Esophagus (tissue), 2 donors: ENCODE measurements around the gene HNRNPM. TPM values are rescaled to one million over a fixed set of nuclear protein-coding genes. Genes with fewer than 3 reads are reported as not detected.

ENCODE experiments used
- H3K27ac ChIP-seq, 2 donors: one replicate each; pipeline ENCODE4 v1.5.1; 2013; ENCODE audit warnings: low read depth in 2 of 2, mild to moderate bottlenecking in 2 of 2, inconsistent platforms in 1 of 2, low read length in 1 of 2, moderate library complexity in 1 of 2
- H3K27me3 ChIP-seq, 2 donors: one replicate each; pipeline ENCODE4 v1.6.1; 2013; ENCODE audit warnings: low read length in 2 of 2, control low read depth in 1 of 2, mild to moderate bottlenecking in 1 of 2; ENCODE audit not compliant: insufficient read depth in 2 of 2, control insufficient read depth in 1 of 2
- H3K36me3 ChIP-seq, 2 donors: one replicate each; pipeline ENCODE4 v1.6.1; 2013; ENCODE audit warnings: low read length in 1 of 2; ENCODE audit not compliant: control insufficient read depth in 2 of 2, insufficient read depth in 2 of 2
- H3K4me1 ChIP-seq, 2 donors: one replicate each; pipeline ENCODE4 v1.6.1; 2013; ENCODE audit warnings: low read length in 1 of 2; ENCODE audit not compliant: control insufficient read depth in 2 of 2, insufficient read depth in 2 of 2
- H3K4me3 ChIP-seq, 2 donors: one replicate each; pipeline ENCODE4 v1.5.1; 2013; ENCODE audit warnings: low read length in 2 of 2, mild to moderate bottlenecking in 2 of 2, low read depth in 1 of 2, moderate library complexity in 1 of 2
- H3K9me3 ChIP-seq, 2 donors: one replicate each; pipeline ENCODE4 v1.6.1; 2013; ENCODE audit warnings: mild to moderate bottlenecking in 2 of 2, low read depth in 1 of 2, low read length in 1 of 2, moderate library complexity in 1 of 2; ENCODE audit not compliant: control insufficient read depth in 2 of 2, insufficient read depth in 1 of 2
- WGBS, 2 donors: extraction: QIAGEN DNeasy Blood & Tissue Kit; methylation state at CpG; one replicate each; pipeline ENCODE4 v1.1.7; 2013; 5-methylcytosine and 5-hydroxymethylcytosine counted together
- polyA plus RNA-seq, 2 donors: library from polyadenylated mRNA; stranded (reverse); fragments of 200-250 nt; gene quantifications; one replicate each; pipeline ENCODE4 v1.2.3, GENCODE V29; 2013
- donor health status: healthy with polysubstance abuse.
- donor health status: Bipolar disorder and iron deficiency.

The HNRNPM gene
- polyA plus RNA-seq, 2 donors: 49.9 to 134 TPM

DNA sequence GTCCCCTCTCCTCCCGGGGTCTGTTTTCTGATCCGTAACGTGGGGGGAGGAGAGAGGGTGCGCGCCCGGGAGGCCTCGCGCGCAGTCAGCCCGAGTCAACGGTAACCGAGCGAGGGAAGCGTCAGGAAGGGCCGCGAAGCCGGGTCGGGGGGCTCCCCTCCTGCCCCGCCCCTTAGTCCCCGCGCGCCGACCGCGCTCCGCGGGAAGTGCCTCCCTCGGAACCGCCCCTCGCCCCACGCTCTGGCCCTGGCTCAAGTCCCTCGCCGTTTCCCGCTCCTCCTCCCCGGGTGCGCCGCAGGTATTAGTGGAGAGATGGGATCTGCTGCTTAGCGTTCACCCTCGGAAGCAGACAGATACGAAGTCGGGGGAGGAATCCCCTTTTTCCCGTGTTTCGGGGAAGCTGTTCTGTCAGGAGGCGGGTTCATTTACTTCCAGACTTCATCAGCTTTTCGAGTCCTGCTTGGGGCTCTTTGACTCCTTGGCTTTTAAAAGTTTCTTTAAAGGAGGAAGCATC, 770 bp downstream of the HNRNPM start:
- WGBS, 2 donors: 0 to 1% methylated on average over 43 to 45 of the region's 45 CpGs
- no peaks in the 10 kb centered on the region for H3K27me3 ChIP-seq
- H3K4me1 ChIP-seq: peaks cover 0 to 18% of the 10 kb centered on the region in 2 donors
- H3K4me3 ChIP-seq: peak overlapping the region; percentile 87 to 97
- H3K9me3 ChIP-seq: no peaks in the 10 kb centered on the region
- peak overlapping the region; percentile 94 to 98 for H3K27ac ChIP-seq
- peaks cover 0 to 3% of the 10 kb centered on the region in 2 donors for H3K36me3 ChIP-seq

DNA sequence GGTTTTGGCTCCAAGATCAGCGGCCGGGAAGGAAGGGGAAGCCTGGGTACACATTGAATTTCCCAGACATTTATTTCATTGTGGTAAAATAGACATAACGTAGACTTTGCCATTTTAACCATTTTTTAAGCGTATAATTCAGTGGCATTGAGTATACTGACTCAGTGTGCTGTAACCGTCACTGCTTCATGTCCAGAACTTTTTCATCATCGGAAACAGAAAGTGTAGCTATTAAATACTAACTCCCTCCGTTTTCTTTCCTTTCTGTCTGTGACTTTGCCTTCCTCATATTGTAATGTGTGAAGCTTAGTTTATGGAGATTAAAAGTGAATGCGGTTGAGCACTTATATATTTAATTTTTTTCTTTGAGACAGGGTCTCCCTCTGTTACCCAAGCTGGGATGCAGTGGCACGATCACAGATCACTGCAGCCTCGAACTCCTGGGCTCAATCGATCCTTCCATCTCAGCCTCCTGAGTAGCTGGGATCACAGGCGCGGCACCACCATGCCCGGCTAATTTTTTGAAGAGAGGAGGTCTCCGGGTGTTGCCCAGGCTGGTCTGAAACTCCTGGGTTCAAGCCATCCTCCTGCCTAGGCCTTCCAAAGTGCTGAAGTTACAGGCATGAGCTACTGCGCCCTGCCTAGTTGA, 1.4 kb downstream of the HNRNPM start:
- WGBS, 2 donors: 19 to 23% methylated on average over 16 of the region's 16 CpGs
- Histone ChIP-seq H3K9me3 (no peaks in the 10 kb centered on the region), H3K27me3 (no peaks in the 10 kb centered on the region), H3K36me3 (peaks cover 0 to 3% of the 10 kb centered on the region in 2 donors), H3K4me3 (peak overlapping the region; percentile 87 to 97), H3K4me1 (peaks cover 0 to 18% of the 10 kb centered on the region in 2 donors), H3K27ac (peak overlapping the region; percentile 94 to 98)

DNA sequence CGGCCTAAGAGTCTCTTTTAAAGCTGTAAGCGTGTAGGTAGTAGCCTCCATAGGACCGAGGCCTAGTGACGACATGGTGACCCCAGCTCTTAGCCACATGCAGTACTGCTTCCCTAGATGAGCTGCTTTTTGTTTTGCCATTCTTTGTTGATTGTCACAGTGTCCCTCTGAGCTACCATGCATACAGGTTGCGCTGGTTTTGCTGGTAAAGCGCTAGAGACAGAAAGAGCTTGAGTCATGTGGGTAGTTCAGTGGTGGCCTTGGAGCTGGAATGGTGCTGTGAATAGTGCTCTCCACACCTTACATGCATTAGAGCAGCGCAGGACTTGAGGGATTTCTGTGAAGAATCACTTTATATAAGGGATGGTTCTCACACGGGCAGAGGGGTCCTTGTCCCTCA, 5.1 kb downstream of the HNRNPM start:
- peak overlapping the region; percentile 54 to 82 for H3K27ac ChIP-seq
- WGBS, 2 donors: 51 to 56% methylated on average over 7 of the region's 8 CpGs
- peaks cover 3 to 26% of the 10 kb centered on the region in 2 donors for H3K4me1 ChIP-seq

DNA sequence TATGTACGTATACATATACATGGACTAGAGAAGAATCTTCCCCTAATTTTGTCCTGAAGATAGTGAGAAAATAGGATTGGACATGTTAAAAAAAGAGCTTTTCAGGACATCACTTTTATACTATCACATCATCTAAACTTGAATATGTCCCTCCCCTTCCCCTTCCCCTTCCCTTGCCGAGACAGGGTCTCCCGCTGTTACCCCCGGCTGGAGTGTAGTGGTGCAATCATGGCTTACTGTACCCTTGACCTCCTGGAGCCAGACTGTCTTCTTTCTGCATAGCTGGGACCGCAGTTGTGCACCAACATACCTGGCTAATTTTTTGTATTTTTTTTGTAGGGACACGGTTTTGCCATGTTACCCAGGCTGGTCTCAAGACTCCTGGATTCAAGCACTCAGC, 6.6 kb downstream of the HNRNPM start:
- 60 to 68% methylated on average over 6 of the region's 6 CpGs for WGBS, 2 donors
- Histone ChIP-seq H3K36me3 (peaks cover 7 to 9% of the 10 kb centered on the region in 2 donors), H3K9me3 (no peaks in the 10 kb centered on the region), H3K4me1 (peaks cover 3 to 25% of the 10 kb centered on the region in 2 donors), H3K27me3 (no peaks in the 10 kb centered on the region), H3K4me3 (no peak overlapping the region), H3K27ac (peak overlapping the region; percentile 12 to 67)

More for the DNA sequence above, 5.1 kb downstream of the HNRNPM start:
- H3K9me3 ChIP-seq: no peaks in the 10 kb centered on the region
- no peaks in the 10 kb centered on the region for H3K27me3 ChIP-seq
- no peak overlapping the region for H3K4me3 ChIP-seq
- H3K36me3 ChIP-seq: peaks cover 4 to 6% of the 10 kb centered on the region in 2 donors

DNA sequence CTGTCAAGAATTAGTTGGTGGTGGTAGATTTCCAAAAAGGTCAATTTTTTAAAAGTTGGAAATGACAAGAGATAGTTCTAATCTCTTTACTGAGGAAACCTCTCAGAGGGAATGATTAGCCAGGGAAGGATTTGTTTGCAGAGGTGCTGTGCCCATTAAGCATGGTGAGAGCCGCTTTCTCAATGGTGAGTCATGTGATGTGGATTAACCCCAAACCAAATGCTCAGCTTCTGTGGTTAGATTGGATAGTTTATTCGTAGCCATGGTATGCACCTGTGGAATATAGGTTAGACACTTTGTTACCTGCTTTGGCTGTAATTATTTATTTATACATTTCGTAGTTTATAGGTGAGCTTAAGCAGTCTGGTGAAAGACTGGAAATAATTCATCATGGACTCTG, 7.1 kb downstream of the HNRNPM start:
- WGBS, 2 donors: 38 to 42% methylated on average over 3 of the region's 3 CpGs

DNA sequence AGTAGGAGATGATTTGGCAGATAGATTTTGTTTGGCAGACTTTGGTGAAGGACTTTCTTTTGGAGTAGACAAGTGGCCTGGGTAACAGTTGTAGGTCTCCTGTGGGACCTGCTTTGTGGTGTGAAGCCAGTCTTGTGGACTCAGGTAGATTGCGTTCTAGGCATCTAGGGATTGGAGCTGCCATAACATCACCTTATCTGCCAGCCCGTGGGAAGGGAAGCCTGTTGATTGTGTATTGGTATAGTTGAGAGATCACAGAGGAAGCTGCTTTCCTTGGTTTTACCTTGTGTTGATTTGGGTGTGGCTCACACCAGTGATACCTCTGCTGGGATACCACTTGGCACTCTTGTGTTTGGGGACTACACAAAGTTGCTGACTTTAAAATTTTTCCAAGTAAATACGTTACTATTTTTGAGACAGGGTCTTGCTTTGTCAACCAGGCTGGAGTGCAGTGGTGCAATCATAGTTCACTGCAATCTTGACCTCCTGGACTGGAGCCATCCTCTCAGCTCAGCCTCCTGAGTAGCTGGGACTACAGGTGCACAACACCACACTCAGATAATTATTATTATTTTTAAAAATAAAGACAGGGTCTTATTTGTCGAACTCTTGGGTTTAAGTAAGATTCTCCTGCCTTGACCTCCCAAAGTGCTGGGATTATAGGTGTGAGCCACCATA, 7.8 kb downstream of the HNRNPM start:
- Histone ChIP-seq H3K4me1 (peaks cover 3 to 21% of the 10 kb centered on the region in 2 donors), H3K27ac (peak overlapping the region in 1 of 2 donors; percentile 68), H3K4me3 (no peak overlapping the region), H3K9me3 (no peaks in the 10 kb centered on the region), H3K36me3 (peaks cover 7 to 10% of the 10 kb centered on the region in 2 donors), H3K27me3 (no peaks in the 10 kb centered on the region)
- WGBS, 2 donors: 60 to 62% methylated on average over 4 of the region's 4 CpGs

More for the DNA sequence above, 7.1 kb downstream of the HNRNPM start:
- Histone ChIP-seq H3K27me3 (no peaks in the 10 kb centered on the region), H3K4me3 (no peak overlapping the region), H3K4me1 (peaks cover 3 to 25% of the 10 kb centered on the region in 2 donors), H3K27ac (peak overlapping the region; percentile 12 to 67), H3K9me3 (no peaks in the 10 kb centered on the region), H3K36me3 (peaks cover 7 to 10% of the 10 kb centered on the region in 2 donors)

DNA sequence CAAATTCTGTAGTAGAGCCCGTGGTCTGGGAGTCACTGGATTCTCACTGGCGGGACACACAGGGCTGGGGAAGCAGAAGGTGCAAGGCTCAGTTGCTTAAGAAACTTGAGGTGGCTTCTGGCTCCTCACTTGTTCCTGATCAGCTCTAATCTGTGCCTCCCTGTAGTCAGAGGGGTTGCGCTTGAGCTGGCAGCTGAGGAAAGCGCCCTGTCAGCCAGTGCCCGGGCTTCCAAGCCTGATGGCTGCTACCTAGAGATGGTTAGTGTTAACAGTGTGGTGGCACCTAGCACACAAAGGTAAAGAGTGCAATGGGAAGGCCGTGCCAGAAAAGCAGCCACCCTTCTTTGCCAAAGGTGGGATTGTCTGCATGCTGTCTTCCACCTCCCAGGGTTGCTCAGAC, 8.8 kb downstream of the HNRNPM start:
- 81 to 85% methylated on average over 6 of the region's 6 CpGs for WGBS, 2 donors

DNA sequence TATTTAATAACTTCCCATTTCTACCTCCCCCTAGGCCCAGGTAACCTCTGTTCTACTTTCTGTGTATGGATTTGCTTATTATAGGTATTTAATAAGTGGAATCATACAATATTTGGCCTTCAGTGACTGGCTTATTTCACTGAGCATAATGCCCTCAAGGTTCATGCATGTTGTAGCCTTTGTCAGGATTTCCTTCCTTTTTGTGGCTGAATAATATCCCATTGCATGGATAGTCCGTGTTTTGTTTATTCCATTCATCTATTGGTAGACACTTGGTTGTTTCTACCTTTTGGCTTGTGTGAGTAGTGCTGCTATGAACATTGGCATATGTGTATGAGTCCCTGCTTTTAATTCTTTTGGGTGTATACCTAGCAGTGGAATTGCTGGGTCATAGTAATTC, 9.4 kb downstream of the HNRNPM start:
- Histone ChIP-seq H3K9me3 (no peaks in the 10 kb centered on the region), H3K27me3 (no peaks in the 10 kb centered on the region), H3K4me3 (no peak overlapping the region), H3K36me3 (peaks cover 7 to 10% of the 10 kb centered on the region in 2 donors), H3K27ac (no peak overlapping the region), H3K4me1 (peaks cover 3 to 25% of the 10 kb centered on the region in 2 donors)
- whole genome bisulfite sequencing, 2 donors: 33 to 63% methylated on average over 1 of the region's 1 CpG

More for the DNA sequence above, 8.8 kb downstream of the HNRNPM start:
- Histone ChIP-seq H3K27ac (no peak overlapping the region), H3K36me3 (peaks cover 7 to 10% of the 10 kb centered on the region in 2 donors), H3K9me3 (no peaks in the 10 kb centered on the region), H3K27me3 (no peaks in the 10 kb centered on the region), H3K4me1 (peaks cover 3 to 21% of the 10 kb centered on the region in 2 donors), H3K4me3 (no peak overlapping the region)

DNA sequence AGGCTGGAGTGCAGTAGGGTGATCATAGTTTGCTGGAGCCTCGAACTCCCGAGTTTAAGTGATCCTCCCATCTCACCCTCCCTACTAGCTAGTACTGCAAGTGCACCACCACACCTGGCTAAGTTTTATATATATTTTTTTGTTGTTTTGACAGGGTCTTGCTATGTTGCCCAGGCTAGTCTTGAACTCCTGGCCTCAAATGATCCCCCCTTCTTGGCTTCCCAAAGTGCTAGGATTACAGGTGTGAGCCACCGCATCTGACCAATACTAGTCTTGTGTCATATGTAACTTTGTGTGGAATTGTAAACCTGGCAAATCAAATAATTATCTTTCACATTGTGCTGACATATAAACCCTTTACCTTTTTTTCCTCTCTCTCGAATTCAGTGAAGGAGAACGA, 10.2 kb downstream of the HNRNPM start:
- Histone ChIP-seq H3K9me3 (no peaks in the 10 kb centered on the region), H3K4me1 (peaks cover 3 to 23% of the 10 kb centered on the region in 2 donors), H3K27me3 (no peaks in the 10 kb centered on the region), H3K27ac (no peak overlapping the region), H3K36me3 (peaks cover 7 to 10% of the 10 kb centered on the region in 2 donors), H3K4me3 (no peak overlapping the region)
- 71 to 82% methylated on average over 5 of the region's 5 CpGs for WGBS, 2 donors
